DMS53 treated with DMSO at 0.1 percent for 48 hours (cell line): ENCODE data around the gene ZNF563.

Source experiments
- DNase-seq: peaks from one replicate; lab custom pipeline; 2025; ENCODE audit not compliant: unreplicated experiment; lab: John Stamatoyannopoulos, UW

ZNF563 gene

GRCh38 chr19:12294249-12295158 is 38.9 kb downstream of the ZNF563 start, which contains the start of gene ZNF44:
Gene ZNF44 (minus strand): TSS chr19:12294883. CDS start chr19:12294694, 189 bp downstream.
- peak; percentile 96 for DNase-seq

- DNase-seq = peak; percentile 53
Observed at GRCh38 chr19:12293777-12294248, 39.6 kb downstream of the ZNF563 start.

DNA sequence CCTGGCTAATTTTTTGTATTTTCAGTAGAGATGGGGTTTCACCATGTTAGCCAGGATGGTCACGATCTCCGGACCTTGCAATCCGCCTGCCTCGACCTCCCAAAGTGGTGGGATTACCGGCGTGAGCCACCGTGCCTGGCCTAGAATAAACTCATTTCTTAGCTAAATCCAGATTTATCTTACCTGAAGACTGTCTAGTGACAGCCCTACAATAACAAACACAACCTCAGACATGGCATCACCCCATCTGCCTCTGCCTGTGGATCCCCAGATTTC is 43.7 kb downstream of the ZNF563 start:
- no peak for DNase-seq

GRCh38 chr19:12287958-12288500 is 45.4 kb downstream of the ZNF563 start:
- DNase-seq = no peak

DNA sequence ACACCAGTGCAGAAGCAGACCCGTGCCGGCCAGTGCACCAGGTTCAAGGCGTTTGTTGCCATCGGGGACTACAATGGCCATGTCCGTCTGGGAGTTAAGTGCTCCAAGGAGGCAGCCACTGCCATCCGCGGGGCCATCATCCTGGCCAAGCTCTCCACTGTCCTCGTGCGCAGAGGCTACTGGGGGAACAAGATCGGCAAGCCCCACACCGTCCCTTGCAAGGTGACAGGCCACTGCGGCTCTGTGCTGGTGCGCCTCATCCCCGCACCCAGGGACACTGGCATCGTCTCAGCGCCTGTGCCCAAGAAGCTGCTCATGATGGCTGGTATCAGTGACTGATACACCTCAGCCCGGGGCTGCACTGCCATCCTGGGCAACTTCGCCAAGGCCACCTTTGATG is 48.8 kb downstream of the ZNF563 start:
- no peak for DNase-seq

DNA sequence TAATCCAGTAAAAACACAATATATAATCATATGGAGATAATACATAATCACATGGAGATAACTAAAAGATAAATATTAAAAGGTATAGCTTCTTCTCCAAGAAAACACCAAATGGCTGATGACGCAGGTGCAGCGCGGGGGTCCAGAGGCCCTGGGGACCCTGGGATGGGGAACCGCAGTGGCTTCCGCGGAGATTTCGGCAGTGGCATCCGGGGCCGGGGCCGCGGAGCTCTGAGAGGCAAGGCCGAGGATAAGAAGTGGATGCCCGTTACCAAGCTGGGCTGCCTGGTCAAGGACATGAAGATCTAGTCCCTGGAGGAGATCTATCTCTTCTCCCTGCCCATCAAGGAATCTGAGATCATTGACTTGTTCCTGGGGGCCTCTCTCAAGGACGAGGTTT is 49.2 kb downstream of the ZNF563 start:
- DNase-seq = no peak

DNA sequence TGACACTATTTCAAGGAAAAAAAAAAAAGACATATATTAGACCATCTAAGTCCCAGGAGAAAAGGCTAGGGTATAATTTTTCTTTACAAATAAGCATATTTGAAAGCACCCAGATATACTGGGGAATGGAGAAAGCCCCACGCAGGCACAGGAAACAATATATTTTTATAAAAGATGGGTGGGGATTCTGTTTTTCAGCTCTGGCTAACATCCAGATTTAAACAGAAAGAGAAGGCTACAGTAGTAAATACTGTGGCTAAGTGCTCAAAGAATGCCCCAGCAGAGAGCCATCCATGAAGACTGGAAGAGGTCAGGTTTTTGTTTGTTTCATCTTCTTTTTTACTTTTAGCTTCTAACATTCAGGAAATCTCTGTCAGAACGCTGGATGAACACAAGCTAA is 54.7 kb downstream of the ZNF563 start:
- no peak for DNase-seq

DNA sequence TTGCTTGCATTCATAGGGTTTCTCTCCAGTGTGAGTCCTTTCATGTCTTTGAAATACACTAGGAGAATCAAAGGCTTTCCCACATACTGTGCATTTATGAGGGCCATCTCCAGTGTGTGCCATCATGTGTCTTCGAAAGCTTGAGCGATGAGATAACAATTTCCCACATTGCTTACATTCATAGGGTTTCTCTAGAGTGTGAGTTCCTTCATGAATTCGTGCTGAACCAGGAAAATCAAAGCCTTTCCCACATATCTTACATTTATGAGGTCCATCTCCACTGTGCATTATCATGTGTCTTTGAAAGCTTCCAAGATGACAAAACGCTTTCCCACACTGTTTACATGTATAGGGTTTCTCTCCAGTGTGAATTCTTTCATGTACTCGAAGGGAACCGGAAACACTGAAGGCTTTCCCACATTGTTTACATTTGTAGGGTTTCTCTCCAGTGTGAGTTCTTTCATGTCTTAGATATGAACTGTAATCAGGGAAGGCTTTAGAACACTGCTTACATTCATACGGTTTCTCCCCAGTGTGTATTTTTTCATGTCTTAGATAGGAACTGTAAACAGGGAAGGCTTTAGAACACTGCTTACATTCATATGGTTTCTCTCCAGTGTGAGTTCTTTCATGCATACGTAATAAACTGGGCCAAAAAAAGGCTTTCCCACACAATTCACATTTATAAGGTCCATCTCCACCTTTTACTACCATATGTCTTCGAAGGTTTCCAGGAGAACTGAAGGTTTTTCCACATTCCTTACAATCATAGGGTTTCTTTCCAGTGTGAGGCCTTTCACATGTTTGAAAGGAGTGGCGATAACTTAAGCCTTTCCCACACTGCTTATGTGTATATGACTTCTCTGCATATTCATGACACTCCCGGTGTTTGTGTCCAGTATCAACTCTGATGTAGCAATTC is 60.2 kb downstream of the ZNF563 start:
- DNase-seq = no peak

GRCh38 chr19:12272386-12272785 is 61.0 kb downstream of the ZNF563 start:
- no peak for DNase-seq

- DNase-seq = no peak
Observed at GRCh38 chr19:12270854-12271253, 62.6 kb downstream of the ZNF563 start.
